Prostate gland (tissue), 2 donors: ENCODE measurements around the gene OS9. TPM values are rescaled to one million over a fixed set of nuclear protein-coding genes. Genes with fewer than 3 reads are reported as not detected.
"Not testable (repeated sequence)": the region's sequence is repeated elsewhere in the genome, so short reads cannot be mapped to it uniquely, and the experiment has no call there.

Experiments
- DNase-seq: peaks from one replicate; pipeline ENCODE4 v3.0.0-alpha.2; 2019; ENCODE audit warnings: low spot score
- H3K27ac ChIP-seq, 2 donors: fragments of 200-600 bp; sonication (generic); 2 replicates each; pipeline ENCODE4 v1.5.1; 2017 to 2019
- H3K27me3 ChIP-seq: fragments of 200-600 bp; sonication (generic); replicated peaks from 2 replicates; pipeline ENCODE4 v1.5.1; 2019; ENCODE audit not compliant: insufficient read depth
- H3K36me3 ChIP-seq, 2 donors: fragments of 200-600 bp; sonication (generic); 1 replicate in 1 of 2; 2 replicates in 1 of 2; pipeline versions ENCODE4 v1.5.1 to v1.8.1; 2017 to 2019
- H3K4me1 ChIP-seq: fragments of 200-600 bp; sonication (generic); replicated peaks from 2 replicates; pipeline ENCODE4 v1.5.1; 2019
- H3K4me3 ChIP-seq, 2 donors: fragments of 200-600 bp; sonication (generic); 2 replicates each; pipeline ENCODE4 v1.5.1; 2017 to 2019
- H3K9me3 ChIP-seq: fragments of 200-600 bp; sonication (generic); 2 replicates; pipeline ENCODE4 v1.5.1; 2017
- CTCF ChIP-seq, 4 experiments: fragments of 200-600 bp in 2 of 4; fragments of 450-650 bp in 2 of 4; sonication (generic) in 2 of 4; IDR thresholded peaks; 1 replicate in 3 of 4; 2 replicates in 1 of 4; pipeline ENCODE4 v1.5.1; 2016 to 2019; ENCODE audit warnings: antibody characterized with exemption in 4 of 4, mild to moderate bottlenecking in 2 of 4, moderate library complexity in 2 of 4
- POLR2A ChIP-seq: fragments of 450-650 bp; IDR thresholded peaks from one replicate; pipeline ENCODE4 v1.6.1; 2016; ENCODE audit warnings: antibody characterized with exemption, mild to moderate bottlenecking
- POLR2AphosphoS5 ChIP-seq: sonication (generic); formaldehyde crosslinking; IDR thresholded peaks from one replicate; pipeline ENCODE4 v1.6.1; 2017; ENCODE audit warnings: antibody characterized with exemption
- WGBS: methylation state at CpG from one replicate; pipeline ENCODE4 v1.1.5; 2018; 5-methylcytosine and 5-hydroxymethylcytosine counted together
- intact Hi-C: fragments of 100-400 bp; cut with DNase I; formaldehyde crosslinking; loops from one replicate; pipeline ENCODE4 v1.14.2; 2022
- total RNA-seq, 2 donors: library from RNA; depleted of rRNA; stranded (reverse); fragments of >200 nt; gene quantifications; one replicate each; pipeline ENCODE4 v1.1.0, GENCODE V29; 2016

OS9 gene
- total RNA-seq, 2 donors from 2014 or later, result 210 to 321 TPM

GRCh38 chr12:57672801-57673200 is 21.1 kb upstream of the OS9 start:
- Histone ChIP-seq H3K4me1 (no peaks in the 10 kb centered on the region), H3K9me3 (no peaks in the 10 kb centered on the region), H3K36me3 (no peaks in the 10 kb centered on the region), H3K27ac (no peak overlapping the region), H3K27me3 (no peaks in the 10 kb centered on the region), H3K4me3 (no peak overlapping the region)
- no peak for DNase-seq
- WGBS, result 90% methylated on average over 6 of the region's 6 CpGs
- TF ChIP-seq POLR2AphosphoS5 (no peak), POLR2A (no peak), CTCF (IDR thresholded peaks at IDR 0.05) (no peak)
- intact Hi-C loops, result no loop called here

- H3K27ac ChIP-seq, result no peak overlapping the region
- DNase-seq, result no peak
- H3K27me3 ChIP-seq, result no peaks in the 10 kb centered on the region
- no peak for TF ChIP-seq POLR2A
- no peak for TF ChIP-seq POLR2AphosphoS5
- TF ChIP-seq CTCF (IDR thresholded peaks at IDR 0.05), result no peak
- intact Hi-C loops, result no loop called here
- H3K4me1 ChIP-seq, result no peaks in the 10 kb centered on the region
- no peaks in the 10 kb centered on the region for H3K36me3 ChIP-seq
- no peak overlapping the region for H3K4me3 ChIP-seq
- no peaks in the 10 kb centered on the region for H3K9me3 ChIP-seq
- 89% methylated on average over 26 of the region's 29 CpGs for WGBS
Observed at GRCh38 chr12:57674691-57675090, 19.2 kb upstream of the OS9 start.

- WGBS, result 87% methylated on average over 9 of the region's 9 CpGs
- H3K4me3 ChIP-seq, DNase-seq, H3K4me1 ChIP-seq, intact Hi-C loops, H3K36me3 ChIP-seq, H3K27me3 ChIP-seq, H3K27ac ChIP-seq, H3K9me3 ChIP-seq: not testable (repeated sequence)
Observed at GRCh38 chr12:57677947-57678346, 16.0 kb upstream of the OS9 start.

- no peaks in the 10 kb centered on the region for H3K9me3 ChIP-seq
- H3K36me3 ChIP-seq, result no peaks in the 10 kb centered on the region
- no peak for DNase-seq
- H3K27me3 ChIP-seq, result no peaks in the 10 kb centered on the region
- H3K27ac ChIP-seq, result no peak overlapping the region
- no peak overlapping the region for H3K4me3 ChIP-seq
- H3K4me1 ChIP-seq, result no peaks in the 10 kb centered on the region
- intact Hi-C loops, result no loop called here
- TF ChIP-seq POLR2AphosphoS5, result no peak
- no peak for TF ChIP-seq CTCF (IDR thresholded peaks at IDR 0.05)
- TF ChIP-seq POLR2A, result no peak
Observed at GRCh38 chr12:57679697-57680096, 14.2 kb upstream of the OS9 start.

GRCh38 chr12:57687862-57688261 is 6.1 kb upstream of the OS9 start:
- H3K4me1 ChIP-seq, result no peaks in the 10 kb centered on the region
- intact Hi-C loops, result no loop called here
- H3K4me3 ChIP-seq, result no peak overlapping the region
- no peaks in the 10 kb centered on the region for H3K27me3 ChIP-seq
- no peaks in the 10 kb centered on the region for H3K9me3 ChIP-seq
- TF ChIP-seq POLR2AphosphoS5, result no peak
- TF ChIP-seq CTCF (IDR thresholded peaks at IDR 0.05), result no peak
- TF ChIP-seq POLR2A, result no peak
- no peak for DNase-seq
- H3K36me3 ChIP-seq, result no peaks in the 10 kb centered on the region
- 72% methylated on average over 4 of the region's 4 CpGs for WGBS
- no peak overlapping the region for H3K27ac ChIP-seq

- no peak for TF ChIP-seq POLR2A
- no peak for TF ChIP-seq CTCF (IDR thresholded peaks at IDR 0.05)
- TF ChIP-seq POLR2AphosphoS5, result no peak
- intact Hi-C loops, result no loop called here
- H3K27ac ChIP-seq, result no peak overlapping the region
- no peaks in the 10 kb centered on the region for H3K27me3 ChIP-seq
- 58% methylated on average over 2 of the region's 2 CpGs for WGBS
- H3K4me3 ChIP-seq, result no peak overlapping the region
- no peak for DNase-seq
- no peaks in the 10 kb centered on the region for H3K9me3 ChIP-seq
- no peaks in the 10 kb centered on the region for H3K36me3 ChIP-seq
- H3K4me1 ChIP-seq, result no peaks in the 10 kb centered on the region
Observed at GRCh38 chr12:57688931-57689330, 5.0 kb upstream of the OS9 start.
